COLO668 (cell line): ENCODE measurements around the gene OR52H1.
"Not testable (repeated sequence)": the region's sequence is repeated elsewhere in the genome, so short reads cannot be mapped to it uniquely, and the experiment has no call there.

Source experiments
- DNase-seq: peaks from one replicate; lab custom pipeline; 2025; ENCODE audit not compliant: unreplicated experiment; lab: John Stamatoyannopoulos, UW

The OR52H1 gene

GRCh38 chr11:5548440-5548839 lies at the start of gene OR52H1:
TSS of gene OR52H1 (minus strand) at chr11:5548540. CDS start at chr11:5545505, 3,035 bp downstream.
- DNase-seq: no peak

GRCh38 chr11:5597953-5598352 lies 49.6 kb upstream of the OR52H1 start:
- no peak for DNase-seq

- no peak for DNase-seq
Observed at GRCh38 chr11:5596607-5597201, 48.4 kb upstream of the OR52H1 start, which contains the start of gene TRIM6. TSS of gene TRIM6 (plus strand) at chr11:5596637. CDS start at chr11:5596898, 261 bp downstream.

GRCh38 chr11:5593146-5593545 lies 44.8 kb upstream of the OR52H1 start:
- no peak for DNase-seq

- no peak for DNase-seq
Observed at GRCh38 chr11:5592615-5593014, 44.3 kb upstream of the OR52H1 start.

GRCh38 chr11:5591613-5592012 lies 43.3 kb upstream of the OR52H1 start:
- no peak for DNase-seq

GRCh38 chr11:5589906-5590305 lies 41.6 kb upstream of the OR52H1 start:
- DNase-seq: not testable (repeated sequence)

GRCh38 chr11:5584458-5584857 lies 36.1 kb upstream of the OR52H1 start:
- not testable (repeated sequence) for DNase-seq

GRCh38 chr11:5581014-5581413 lies 32.7 kb upstream of the OR52H1 start:
- DNase-seq: no peak

GRCh38 chr11:5580577-5580976 lies 32.2 kb upstream of the OR52H1 start, which contains the start of gene OR52B6:
TSS of gene OR52B6 (plus strand) at chr11:5580877. CDS start at chr11:5580877, 0 bp downstream.
- no peak for DNase-seq

- DNase-seq: no peak
Observed at GRCh38 chr11:5577101-5577500, 28.8 kb upstream of the OR52H1 start.

GRCh38 chr11:5575152-5575551 lies 26.8 kb upstream of the OR52H1 start:
- DNase-seq: no peak

GRCh38 chr11:5574654-5575053 lies 26.3 kb upstream of the OR52H1 start:
- no peak for DNase-seq

- no peak for DNase-seq
Observed at GRCh38 chr11:5564259-5565019, 16.1 kb upstream of the OR52H1 start.

- no peak for DNase-seq
Observed at GRCh38 chr11:5557751-5558150, 9.4 kb upstream of the OR52H1 start.

GRCh38 chr11:5556596-5557188 lies 8.4 kb upstream of the OR52H1 start:
- no peak for DNase-seq

- DNase-seq: no peak
Observed at GRCh38 chr11:5553343-5553742, 5.0 kb upstream of the OR52H1 start.

GRCh38 chr11:5550440-5551095 lies 2.2 kb upstream of the OR52H1 start:
- no peak for DNase-seq

GRCh38 chr11:5547982-5548381 lies 358 bp downstream of the OR52H1 start:
- no peak for DNase-seq

- no peak for DNase-seq
Observed at GRCh38 chr11:5546457-5546856, 1.9 kb downstream of the OR52H1 start.

GRCh38 chr11:5541427-5541826 lies 6.9 kb downstream of the OR52H1 start:
- DNase-seq: no peak

GRCh38 chr11:5536482-5536881 lies 11.9 kb downstream of the OR52H1 start:
- no peak for DNase-seq
